ENCODE measurements around the gene PRKD2.

Gene PRKD2

GRCh38 chr19:46723471-46723870, 6.6 kb upstream of the PRKD2 start:
- no peak for TF ChIP-seq CTCF (IDR thresholded peaks at IDR 0.05; ENCODE audit: low read depth, low read length)
- no peak overlapping the region for H3K4me3 ChIP-seq (ENCODE audit: low read depth, low read length)

- TF ChIP-seq CTCF (IDR thresholded peaks at IDR 0.05; ENCODE audit: low read depth, low read length), result no peak
- no peak overlapping the region for H3K4me3 ChIP-seq (ENCODE audit: low read depth, low read length)
Measured at GRCh38 chr19:46723023-46723461, 6.1 kb upstream of the PRKD2 start.

- no peak overlapping the region for H3K4me3 ChIP-seq (ENCODE audit: low read depth, low read length)
- no peak for TF ChIP-seq CTCF (IDR thresholded peaks at IDR 0.05; ENCODE audit: low read depth, low read length)
Measured at GRCh38 chr19:46722421-46723022, 5.6 kb upstream of the PRKD2 start.

DNA sequence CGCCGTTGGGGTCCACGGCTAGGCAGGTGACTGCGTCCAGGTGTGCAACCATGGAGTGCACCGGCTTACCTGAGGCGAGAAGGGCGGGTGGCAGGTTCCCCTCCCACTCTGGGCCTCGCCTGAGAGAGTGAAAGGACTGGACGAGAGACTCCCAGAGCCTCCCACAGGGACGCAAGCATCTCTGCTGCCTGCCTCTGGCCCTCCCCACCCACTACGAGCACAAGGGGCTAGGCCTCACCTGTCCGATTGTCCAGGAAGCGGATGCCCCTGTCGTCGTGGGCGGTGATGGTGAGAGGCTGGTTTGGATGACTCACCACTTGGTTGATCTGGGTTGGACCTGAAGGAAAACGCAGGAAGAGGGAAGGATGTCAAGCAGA, 5.1 kb upstream of the PRKD2 start:
- no peak for TF ChIP-seq CTCF (IDR thresholded peaks at IDR 0.05; ENCODE audit: low read depth, low read length)
- no peak overlapping the region for H3K4me3 ChIP-seq (ENCODE audit: low read depth, low read length)

DNA sequence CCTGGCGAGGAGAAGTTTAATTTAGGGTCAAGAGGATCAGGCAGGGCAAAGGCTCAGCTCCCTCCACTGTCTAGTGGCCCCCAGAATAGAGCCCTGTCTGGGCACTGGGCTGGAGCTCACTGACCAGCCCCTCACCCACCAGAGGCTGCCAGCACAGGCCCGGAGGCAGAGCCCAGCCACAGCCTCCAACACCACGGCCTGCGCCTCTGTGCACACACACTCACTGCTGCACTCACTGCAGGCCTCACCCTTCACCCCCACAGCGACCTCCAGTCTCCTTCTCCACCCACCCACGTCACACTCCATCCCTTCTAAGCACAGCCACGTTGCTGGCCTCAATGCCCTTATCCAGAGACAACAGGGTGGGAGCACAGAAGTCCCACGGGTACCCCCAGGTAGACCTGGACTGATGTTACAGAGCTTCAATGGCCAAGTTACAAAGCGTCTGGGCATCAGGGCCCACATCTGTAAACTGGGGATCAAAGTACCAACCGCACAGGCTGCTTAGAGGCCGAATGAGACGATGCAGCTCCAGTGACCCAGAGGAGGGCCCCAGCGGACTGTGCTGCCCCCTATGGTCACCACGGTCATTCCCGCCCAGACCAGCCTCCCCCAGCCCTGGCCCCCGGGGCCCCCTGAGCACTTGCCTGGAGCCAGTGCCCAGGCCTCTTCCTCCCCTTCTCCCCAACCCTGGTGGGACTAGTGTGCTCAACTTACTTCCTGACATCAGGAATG, 4.5 kb upstream of the PRKD2 start:
- H3K4me3 ChIP-seq (ENCODE audit: low read depth, low read length), result no peak overlapping the region
- no peak for TF ChIP-seq CTCF (IDR thresholded peaks at IDR 0.05; ENCODE audit: low read depth, low read length)

DNA sequence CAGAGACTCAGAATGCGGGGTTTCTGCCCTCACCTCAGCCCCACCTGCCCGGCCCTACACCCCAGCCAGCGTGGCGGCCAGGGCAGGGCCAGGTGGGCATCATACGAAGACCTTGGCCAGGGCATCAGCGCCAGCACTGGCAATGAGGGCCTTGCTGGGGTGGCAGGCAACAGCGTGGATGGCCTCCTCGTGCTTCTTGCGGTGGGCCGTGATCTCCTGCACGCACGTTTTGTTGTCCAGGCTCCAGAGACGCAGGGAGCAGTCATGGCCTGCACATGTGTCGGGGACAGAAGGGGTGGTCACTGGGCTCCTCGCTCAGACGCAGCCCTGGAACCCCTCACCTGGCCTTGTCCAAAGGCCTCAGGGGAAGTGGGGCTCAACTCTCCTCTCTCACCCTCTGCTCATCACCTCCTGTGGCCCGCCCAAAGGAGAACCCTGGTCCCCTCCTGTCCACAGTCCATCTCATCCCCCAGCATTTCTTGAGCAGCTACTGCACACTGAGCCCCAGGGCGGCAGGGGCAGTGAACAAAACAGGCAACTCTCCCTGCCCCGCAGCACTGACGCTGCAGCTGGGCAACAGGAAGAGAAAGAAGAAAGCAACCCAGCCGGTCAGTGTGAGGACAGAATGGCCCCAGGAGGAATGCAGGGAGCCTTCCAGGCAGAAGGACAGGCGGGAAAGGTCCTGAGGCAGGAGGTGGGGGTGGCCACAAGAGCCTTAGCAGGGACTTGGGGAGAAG, 3.8 kb upstream of the PRKD2 start:
- H3K4me3 ChIP-seq (ENCODE audit: low read depth, low read length), result no peak overlapping the region
- TF ChIP-seq CTCF (IDR thresholded peaks at IDR 0.05; ENCODE audit: low read depth, low read length), result no peak

Data from WI38 (cell line).